ENCODE results near the gene MBOAT2.
A peak's percentile ranks its signal among the peaks of the same experiment; 100 is the strongest.

MBOAT2 gene

GRCh38 chr2:8957628-8958027 lies 45.9 kb downstream of the MBOAT2 start:
- Histone ChIP-seq H4K20me1 (ENCODE audit: insufficient read depth, low read length, poor library complexity, severe bottlenecking) (no peaks in the 10 kb centered on the region), H3K4me3 (ENCODE audit: low read length, poor library complexity, severe bottlenecking) (no peak overlapping the region), H3K79me2 (ENCODE audit: insufficient read depth, low read length) (peaks cover 29% of the 10 kb centered on the region), H3K4me2 (ENCODE audit: low read depth, low read length, poor library complexity, severe bottlenecking) (no peak overlapping the region), H3K9me3 (ENCODE audit: insufficient read depth, low read depth, low read length) (peaks cover 18% of the 10 kb centered on the region), H3K4me1 (ENCODE audit: insufficient read depth, low read length, poor library complexity, severe bottlenecking) (peaks cover 10% of the 10 kb centered on the region), H2AFZ (ENCODE audit: low read length) (no peak overlapping the region), H3K9me2 (replicated peaks; ENCODE audit: low read depth, low read length) (no peaks in the 10 kb centered on the region), H3F3A (ENCODE audit: low read depth) (no peaks in the 10 kb centered on the region), H3K36me3 (ENCODE audit: insufficient read depth, low read length) (peaks cover 19% of the 10 kb centered on the region; the same call in 1 of the 2 replicates), H3K9ac (ENCODE audit: low read depth, low read length, poor library complexity, severe bottlenecking) (no peak overlapping the region), H3K27me3 (ENCODE audit: insufficient read depth, low read length, poor library complexity, severe bottlenecking) (no peaks in the 10 kb centered on the region)
- no peak for TF ChIP-seq EZH2phosphoT487 (IDR thresholded peaks at IDR 0.05; ENCODE audit: borderline replicate concordance)
- no peak for TF ChIP-seq CTCF (conservative IDR thresholded peaks at IDR 0.05; ENCODE audit: low read length)

- no peaks in the 10 kb centered on the region for H3K9me2 ChIP-seq (replicated peaks; ENCODE audit: low read depth, low read length)
- peaks cover 19% of the 10 kb centered on the region; the same call in 1 of the 2 replicates for H3K36me3 ChIP-seq (ENCODE audit: insufficient read depth, low read length)
- peaks cover 18% of the 10 kb centered on the region for H3K9me3 ChIP-seq (ENCODE audit: insufficient read depth, low read depth, low read length)
- H3F3A ChIP-seq (ENCODE audit: low read depth) = no peaks in the 10 kb centered on the region
- peaks cover 10% of the 10 kb centered on the region for H3K4me1 ChIP-seq (ENCODE audit: insufficient read depth, low read length, poor library complexity, severe bottlenecking)
- H4K20me1 ChIP-seq (ENCODE audit: insufficient read depth, low read length, poor library complexity, severe bottlenecking) = no peaks in the 10 kb centered on the region
- peak; percentile 56 for TF ChIP-seq CTCF (conservative IDR thresholded peaks at IDR 0.05; ENCODE audit: low read length)
- no peak for TF ChIP-seq EZH2phosphoT487 (IDR thresholded peaks at IDR 0.05; ENCODE audit: borderline replicate concordance)
- no peak overlapping the region for H3K4me2 ChIP-seq (ENCODE audit: low read depth, low read length, poor library complexity, severe bottlenecking)
- no peaks in the 10 kb centered on the region for H3K27me3 ChIP-seq (ENCODE audit: insufficient read depth, low read length, poor library complexity, severe bottlenecking)
- no peak overlapping the region for H3K4me3 ChIP-seq (ENCODE audit: low read length, poor library complexity, severe bottlenecking)
- no peak overlapping the region for H2AFZ ChIP-seq (ENCODE audit: low read length)
- peaks cover 23% of the 10 kb centered on the region for H3K79me2 ChIP-seq (ENCODE audit: insufficient read depth, low read length)
- no peak overlapping the region for H3K9ac ChIP-seq (ENCODE audit: low read depth, low read length, poor library complexity, severe bottlenecking)
Measured at GRCh38 chr2:8956774-8957173, 46.7 kb downstream of the MBOAT2 start.

- Histone ChIP-seq H3K36me3 (ENCODE audit: insufficient read depth, low read length) (peaks cover 19% of the 10 kb centered on the region; the same call in 1 of the 2 replicates), H3K9ac (ENCODE audit: low read depth, low read length, poor library complexity, severe bottlenecking) (no peak overlapping the region)
Measured at GRCh38 chr2:8954990-8955389, 48.5 kb downstream of the MBOAT2 start.

More at GRCh38 chr2:8954990-8955389, 48.5 kb downstream of the MBOAT2 start:
- Histone ChIP-seq H3K4me3 (ENCODE audit: low read length, poor library complexity, severe bottlenecking) (no peak overlapping the region), H2AFZ (ENCODE audit: low read length) (no peak overlapping the region), H3K4me1 (ENCODE audit: insufficient read depth, low read length, poor library complexity, severe bottlenecking) (peaks cover 10% of the 10 kb centered on the region), H3F3A (ENCODE audit: low read depth) (no peaks in the 10 kb centered on the region), H3K27me3 (ENCODE audit: insufficient read depth, low read length, poor library complexity, severe bottlenecking) (no peaks in the 10 kb centered on the region), H3K79me2 (ENCODE audit: insufficient read depth, low read length) (peaks cover 12% of the 10 kb centered on the region; the same call in 1 of the 2 replicates), H3K9me2 (replicated peaks; ENCODE audit: low read depth, low read length) (no peaks in the 10 kb centered on the region), H3K9me3 (ENCODE audit: insufficient read depth, low read depth, low read length) (peaks cover 18% of the 10 kb centered on the region), H4K20me1 (ENCODE audit: insufficient read depth, low read length, poor library complexity, severe bottlenecking) (no peaks in the 10 kb centered on the region), H3K4me2 (ENCODE audit: low read depth, low read length, poor library complexity, severe bottlenecking) (no peak overlapping the region)
- TF ChIP-seq EZH2phosphoT487 (IDR thresholded peaks at IDR 0.05; ENCODE audit: borderline replicate concordance) (no peak), CTCF (conservative IDR thresholded peaks at IDR 0.05; ENCODE audit: low read length) (no peak)

Data from Loucy (cell line).